Fibroblast of upper back skin (primary cell): ENCODE results near the gene PCCA.
A peak's percentile ranks its signal among the peaks of the same experiment; 100 is the strongest.
"Not testable (repeated sequence)": the region's sequence is repeated elsewhere in the genome, so short reads cannot be mapped to it uniquely, and the experiment has no call there.

ENCODE experiments used
- DNase-seq: peaks from one replicate; pipeline ENCODE4 v3.0.0-alpha.2; 2013

The PCCA gene

GRCh38 chr13:100146534-100146933 is 57.6 kb downstream of the PCCA start:
- DNase-seq, result no peak

DNA sequence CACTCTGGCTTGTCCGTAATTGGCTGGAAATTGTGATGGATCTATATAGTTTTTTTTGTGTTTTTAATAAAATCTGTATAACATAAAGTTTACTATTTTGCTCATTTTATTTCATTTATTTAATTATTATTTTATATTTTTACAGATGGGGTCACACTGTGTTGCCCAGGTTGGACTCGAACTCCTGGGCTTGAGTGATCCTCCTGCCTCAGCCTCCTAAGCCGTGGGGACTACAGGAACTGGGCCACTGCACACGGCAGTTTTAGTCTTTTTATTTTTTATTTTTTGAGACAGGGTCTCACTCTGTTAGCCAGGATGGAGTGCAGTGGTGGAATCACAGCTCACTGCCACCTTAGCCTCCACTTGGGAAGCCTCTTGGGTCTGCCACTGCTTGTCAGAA is 58.9 kb downstream of the PCCA start:
- DNase-seq, result no peak

- DNase-seq, result no peak
These were observed 59.5 kb downstream of the PCCA start for GRCh38 chr13:100148422-100148821.

DNA sequence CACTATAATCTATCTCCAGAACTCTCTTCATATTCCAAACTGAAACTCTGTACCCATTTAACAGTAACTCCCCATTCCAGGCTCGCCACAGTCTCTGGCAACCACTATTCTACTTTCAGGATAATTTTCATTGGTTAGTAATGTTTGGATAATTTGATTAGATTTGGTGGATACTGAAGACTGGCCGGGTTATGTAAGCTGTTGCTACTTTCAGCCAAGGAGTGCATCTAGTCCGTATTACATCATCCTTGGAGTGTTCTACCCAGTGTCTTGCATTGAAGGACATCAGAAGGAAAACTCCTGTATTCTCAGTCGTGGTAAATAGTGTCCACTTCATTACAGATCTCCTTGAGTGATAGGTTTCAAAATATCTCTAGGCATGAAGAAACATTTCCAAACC is 60.5 kb downstream of the PCCA start:
- DNase-seq, result no peak

DNA sequence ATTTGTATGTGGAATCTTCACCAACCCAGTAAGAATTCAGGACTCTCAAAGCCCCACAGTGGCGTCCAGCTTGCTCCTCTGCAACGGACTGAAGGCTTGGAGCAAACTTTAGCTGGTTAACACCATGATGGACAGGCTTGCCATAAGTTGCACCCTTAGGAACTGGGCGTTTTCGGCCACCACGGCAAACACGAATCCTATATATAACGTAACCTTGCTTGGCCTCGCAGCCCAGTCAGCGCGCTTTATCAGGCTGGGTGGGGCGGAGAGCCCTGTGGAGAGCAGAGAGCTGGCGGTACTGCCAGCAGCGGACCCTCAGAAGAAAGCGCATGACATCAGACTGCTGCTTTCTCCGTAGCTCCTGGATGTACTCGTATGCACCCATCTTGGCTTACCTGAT is 61.8 kb downstream of the PCCA start:
- not testable (repeated sequence) for DNase-seq

GRCh38 chr13:100154842-100155416 is 66.0 kb downstream of the PCCA start:
- no peak for DNase-seq

- no peak for DNase-seq
These were observed 67.9 kb downstream of the PCCA start for GRCh38 chr13:100156788-100157187.

GRCh38 chr13:100158569-100158968 is 69.7 kb downstream of the PCCA start:
- no peak for DNase-seq

DNA sequence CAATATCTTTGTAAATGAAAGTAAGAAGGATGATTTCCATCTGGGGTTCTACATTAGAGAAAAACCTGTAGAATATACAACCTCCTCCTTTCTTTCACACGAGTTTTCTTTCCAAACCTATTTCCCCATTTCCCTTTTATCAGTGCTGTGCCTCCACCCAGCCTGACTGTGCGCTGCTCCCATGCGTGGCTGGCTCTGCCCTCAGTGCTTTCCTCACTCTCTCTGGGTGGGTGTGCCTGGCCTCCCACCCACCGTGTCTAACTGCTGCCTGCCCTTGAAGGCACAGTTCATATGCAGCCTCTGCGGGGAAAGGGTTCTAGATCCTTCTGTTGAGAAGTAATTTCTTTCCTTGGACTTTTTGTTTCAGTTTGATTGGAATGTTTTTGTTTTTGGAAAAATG is 70.7 kb downstream of the PCCA start:
- DNase-seq, result no peak

GRCh38 chr13:100160450-100160849 is 71.6 kb downstream of the PCCA start:
- no peak for DNase-seq

GRCh38 chr13:100163375-100163774 is 74.5 kb downstream of the PCCA start:
- DNase-seq, result no peak

- no peak for DNase-seq
These were observed 84.3 kb downstream of the PCCA start for GRCh38 chr13:100173203-100173602.

DNA sequence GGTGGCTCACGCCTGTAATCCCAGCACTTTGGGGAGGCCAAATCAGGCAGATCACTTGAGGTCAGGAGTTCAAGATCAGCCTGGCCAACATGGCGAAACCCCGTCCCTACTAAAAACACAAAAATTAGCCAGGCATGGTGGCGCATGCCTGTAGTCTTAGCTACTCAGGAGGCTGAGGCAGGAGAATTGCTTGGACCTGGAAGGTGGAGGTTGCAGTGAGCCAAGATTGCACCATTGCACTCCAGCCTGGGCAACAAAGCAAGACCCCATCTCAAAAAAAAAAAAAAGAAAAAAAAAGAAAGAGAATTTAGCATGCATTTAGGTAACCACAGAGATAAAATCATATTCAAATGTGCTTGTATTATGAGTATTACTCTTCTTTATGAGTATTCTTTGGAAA is 85.6 kb downstream of the PCCA start:
- DNase-seq, result not testable (repeated sequence)

DNA sequence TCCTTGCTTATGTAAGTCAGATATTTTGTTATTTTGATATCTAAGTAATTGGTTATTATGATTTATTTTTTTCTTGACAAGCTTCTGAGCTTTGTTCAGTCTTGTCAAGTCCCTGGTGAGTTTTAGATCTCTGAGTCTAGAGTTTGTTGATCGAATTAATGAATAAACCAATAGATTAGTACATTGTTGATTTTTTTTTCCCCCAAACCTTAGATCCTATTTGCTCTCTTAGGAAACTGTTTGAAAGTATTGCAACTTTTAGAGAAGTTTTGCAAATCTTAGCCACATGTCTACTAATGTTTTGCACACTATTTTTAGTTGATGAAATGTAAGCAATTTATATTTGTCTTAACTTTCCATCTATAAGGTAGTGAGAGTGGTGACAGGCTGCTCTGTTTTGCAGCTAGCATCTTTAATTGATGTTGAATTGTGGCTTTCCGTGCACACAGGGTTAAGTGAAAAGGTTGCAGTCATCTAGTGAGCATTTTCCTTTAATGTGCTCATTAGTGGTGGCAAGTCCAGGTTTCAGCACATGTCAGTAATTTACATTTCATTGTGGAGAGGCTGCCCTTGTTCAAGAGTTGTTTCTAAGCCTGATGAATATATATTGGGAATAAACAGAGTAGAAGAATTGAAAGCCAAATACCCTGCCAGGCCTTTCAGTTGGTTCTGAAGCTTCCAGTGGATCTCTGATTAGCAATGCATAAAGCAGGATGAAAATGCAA is 86.3 kb downstream of the PCCA start:
- no peak for DNase-seq

GRCh38 chr13:100175803-100176182 is 86.9 kb downstream of the PCCA start:
- DNase-seq, result no peak

- DNase-seq, result peak; percentile 50
These were observed 88.0 kb downstream of the PCCA start for GRCh38 chr13:100176801-100177400.

- peak; percentile 33 for DNase-seq
These were observed 89.4 kb downstream of the PCCA start for GRCh38 chr13:100178309-100178708.

DNA sequence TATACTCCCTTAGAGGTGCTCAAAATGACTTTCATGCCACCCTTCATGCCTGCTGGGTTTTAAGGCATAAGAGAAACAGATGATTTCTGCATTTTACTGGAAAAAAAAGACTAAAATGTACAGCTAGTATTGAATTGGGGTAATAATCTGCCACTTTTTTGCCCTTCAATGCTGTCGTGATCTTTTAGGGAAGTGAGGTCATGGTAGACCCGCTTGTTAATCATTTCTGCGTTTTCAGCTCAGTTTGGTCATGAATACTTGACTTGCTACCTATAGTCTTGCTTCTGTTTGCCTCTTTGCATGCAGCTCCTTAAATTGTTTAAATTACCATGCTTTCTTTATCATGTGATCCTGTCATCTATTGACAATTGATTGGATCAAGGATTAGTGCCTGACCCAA is 90.4 kb downstream of the PCCA start:
- no peak for DNase-seq

DNA sequence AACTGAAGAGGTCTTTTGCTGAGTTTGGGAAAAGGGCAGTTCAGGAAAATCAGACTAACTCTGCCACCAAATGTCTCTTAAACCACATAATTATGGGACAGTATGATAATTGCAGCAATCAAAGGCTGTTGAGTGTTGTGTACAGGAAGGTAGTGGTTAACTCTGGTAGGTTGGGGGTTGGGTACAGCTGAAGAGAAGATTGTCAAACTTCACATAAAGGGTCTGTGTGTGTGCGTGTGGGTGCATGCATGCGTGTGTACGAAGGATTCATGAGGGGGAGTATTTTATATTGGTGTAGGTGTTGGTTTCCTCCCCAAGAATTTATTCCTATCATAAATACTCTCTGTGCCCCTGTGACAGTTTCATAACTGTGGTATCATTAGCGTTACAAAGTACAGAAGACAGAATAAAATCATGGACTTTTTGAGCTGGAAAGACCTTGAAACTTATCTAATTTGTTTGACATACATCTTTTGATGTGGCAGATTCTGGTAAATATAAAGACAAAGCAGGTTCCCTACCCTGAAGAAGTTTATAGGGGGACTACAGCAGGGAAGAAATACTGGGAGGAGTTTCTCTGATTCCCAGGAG is 94.1 kb downstream of the PCCA start:
- no peak for DNase-seq

DNA sequence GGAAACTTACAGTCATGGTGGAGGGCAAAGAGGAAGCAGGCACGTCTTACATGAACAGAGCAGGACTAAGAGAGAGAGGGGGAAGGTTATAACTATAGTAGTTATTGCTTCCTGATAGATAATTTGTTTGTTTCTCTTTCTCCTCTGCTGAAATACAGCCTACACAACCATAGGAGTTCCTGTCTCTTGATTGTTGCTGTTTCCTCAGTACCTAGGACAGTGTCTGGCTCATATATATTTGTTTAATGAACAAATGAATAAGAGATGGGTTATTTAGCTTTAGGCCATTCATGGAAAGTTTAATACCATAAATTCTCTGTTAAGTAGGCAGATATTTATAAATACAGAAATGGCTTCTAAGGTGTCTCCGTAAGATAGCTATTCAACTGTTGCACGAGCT is 95.2 kb downstream of the PCCA start:
- no peak for DNase-seq

DNA sequence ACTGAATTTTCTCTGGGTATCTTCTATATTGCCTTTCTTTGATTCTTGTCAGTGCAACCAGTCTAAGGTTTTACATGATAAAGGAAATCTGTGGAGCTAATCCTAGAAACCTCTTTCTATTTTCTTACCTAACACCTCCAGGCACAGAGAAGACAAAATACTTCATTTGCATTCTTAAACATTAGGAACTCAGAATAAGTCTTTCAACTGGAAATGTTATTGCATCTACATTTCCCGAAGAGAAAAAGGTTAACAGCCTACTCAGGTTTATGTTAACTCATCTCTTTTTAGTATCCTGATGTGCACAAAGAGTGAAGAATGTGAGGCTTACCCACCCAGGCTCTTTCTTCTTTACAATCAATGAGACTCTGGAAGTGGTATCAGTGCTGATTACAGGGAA is 106.7 kb downstream of the PCCA start:
- no peak for DNase-seq

GRCh38 chr13:100196375-100196774 is 107.5 kb downstream of the PCCA start:
- DNase-seq, result peak; percentile 26

GRCh38 chr13:100197116-100197515 is 108.2 kb downstream of the PCCA start:
- DNase-seq, result no peak
